Vagina (tissue), 2 donors: ENCODE data around the gene EXOC6B.

ENCODE experiments used
- POLR2A ChIP-seq, 2 donors: fragments of 450-650 bp; IDR thresholded peaks; one replicate each; pipeline ENCODE4 v1.6.1; 2017; ENCODE audit warnings: antibody characterized with exemption in 2 of 2, mild to moderate bottlenecking in 2 of 2, moderate library complexity in 2 of 2
- POLR2AphosphoS5 ChIP-seq, 2 donors: sonication (generic); formaldehyde crosslinking; IDR thresholded peaks; one replicate each; pipeline ENCODE4 v1.9.0; 2017; ENCODE audit warnings: antibody characterized with exemption in 2 of 2, mild to moderate bottlenecking in 2 of 2, low read depth in 1 of 2; ENCODE audit not compliant: insufficient read depth in 1 of 2
- TF ChIP-seq, protein P1 (sequence below), 3 experiments: fragments of 450-650 bp in 2 of 3; fragments of 200-600 bp in 1 of 3; sonication (generic) in 1 of 3; IDR thresholded peaks; one replicate each; pipeline ENCODE4 v1.5.1; 2017 to 2019; ENCODE audit warnings: antibody characterized with exemption in 3 of 3, mild to moderate bottlenecking in 2 of 3, moderate library complexity in 2 of 3

DNA sequence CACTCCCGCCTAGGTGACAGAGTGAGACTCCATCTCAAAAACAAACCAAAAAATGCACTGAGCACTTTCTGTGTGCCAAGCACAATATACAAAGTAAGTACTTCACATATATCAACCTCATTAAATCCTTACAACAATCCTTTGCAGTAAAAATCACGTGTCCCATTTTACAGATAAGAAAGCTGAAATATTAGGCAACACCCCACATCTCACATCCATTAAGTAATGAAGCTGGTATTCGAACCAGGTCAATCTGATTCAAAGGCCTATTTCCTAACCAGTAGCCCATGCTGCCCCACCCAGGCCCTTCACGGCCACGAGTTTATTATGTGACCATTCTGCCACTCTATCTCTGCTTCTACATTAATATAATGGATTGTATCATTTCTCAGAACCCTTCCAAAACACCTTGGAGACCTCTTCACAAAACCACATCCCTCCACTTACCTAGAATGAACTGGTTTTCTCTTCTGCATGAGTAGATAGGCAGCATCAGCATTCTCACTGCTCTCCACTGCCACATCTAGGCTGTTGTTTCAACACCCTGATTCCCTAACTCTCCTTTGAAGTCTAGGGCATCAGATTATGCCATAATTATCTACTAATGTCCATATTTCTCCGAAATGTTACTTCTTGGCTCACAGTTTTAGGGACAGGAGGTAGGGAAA, 3.1 kb upstream of the EXOC6B start:
- no peak for TF ChIP-seq POLR2AphosphoS5 (IDR thresholded peaks at IDR 0.05; ENCODE audit: insufficient read depth in 1 of 2, low read depth in 1 of 2)
- TF ChIP-seq, protein P1, sequence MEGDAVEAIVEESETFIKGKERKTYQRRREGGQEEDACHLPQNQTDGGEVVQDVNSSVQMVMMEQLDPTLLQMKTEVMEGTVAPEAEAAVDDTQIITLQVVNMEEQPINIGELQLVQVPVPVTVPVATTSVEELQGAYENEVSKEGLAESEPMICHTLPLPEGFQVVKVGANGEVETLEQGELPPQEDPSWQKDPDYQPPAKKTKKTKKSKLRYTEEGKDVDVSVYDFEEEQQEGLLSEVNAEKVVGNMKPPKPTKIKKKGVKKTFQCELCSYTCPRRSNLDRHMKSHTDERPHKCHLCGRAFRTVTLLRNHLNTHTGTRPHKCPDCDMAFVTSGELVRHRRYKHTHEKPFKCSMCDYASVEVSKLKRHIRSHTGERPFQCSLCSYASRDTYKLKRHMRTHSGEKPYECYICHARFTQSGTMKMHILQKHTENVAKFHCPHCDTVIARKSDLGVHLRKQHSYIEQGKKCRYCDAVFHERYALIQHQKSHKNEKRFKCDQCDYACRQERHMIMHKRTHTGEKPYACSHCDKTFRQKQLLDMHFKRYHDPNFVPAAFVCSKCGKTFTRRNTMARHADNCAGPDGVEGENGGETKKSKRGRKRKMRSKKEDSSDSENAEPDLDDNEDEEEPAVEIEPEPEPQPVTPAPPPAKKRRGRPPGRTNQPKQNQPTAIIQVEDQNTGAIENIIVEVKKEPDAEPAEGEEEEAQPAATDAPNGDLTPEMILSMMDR (IDR thresholded peaks at IDR 0.05): no peak
- TF ChIP-seq POLR2A (IDR thresholded peaks at IDR 0.05): no peak
